ENCODE data around the gene COX5B.
"Not testable (repeated sequence)": the region's sequence is repeated elsewhere in the genome, so short reads cannot be mapped to it uniquely, and the experiment has no call there.

The COX5B gene

GRCh38 chr2:97654791-97655190 lies 8.9 kb downstream of the COX5B start:
- DNase-seq, result no peak

GRCh38 chr2:97656129-97656755 lies 10.4 kb downstream of the COX5B start:
- DNase-seq, result no peak

GRCh38 chr2:97656905-97657587 lies 11.2 kb downstream of the COX5B start:
- DNase-seq, result no peak

GRCh38 chr2:97657986-97658690 lies 12.3 kb downstream of the COX5B start:
- no peak for DNase-seq

GRCh38 chr2:97658691-97659157 lies 12.9 kb downstream of the COX5B start:
- DNase-seq, result no peak

- DNase-seq, result no peak
Observed at GRCh38 chr2:97659256-97660043, 13.6 kb downstream of the COX5B start.

GRCh38 chr2:97660044-97660774 lies 14.3 kb downstream of the COX5B start:
- no peak for DNase-seq

GRCh38 chr2:97660775-97661389 lies 15.0 kb downstream of the COX5B start:
- DNase-seq, result no peak

GRCh38 chr2:97661927-97662326 lies 16.1 kb downstream of the COX5B start:
- no peak for DNase-seq

- no peak for DNase-seq
Observed at GRCh38 chr2:97662386-97662894, 16.6 kb downstream of the COX5B start.

- peak; percentile 52 for DNase-seq
Observed at GRCh38 chr2:97662895-97663625, 17.2 kb downstream of the COX5B start.

GRCh38 chr2:97663626-97663961 lies 17.7 kb downstream of the COX5B start:
- no peak for DNase-seq

- DNase-seq, result peak; percentile 98
Observed at GRCh38 chr2:97663962-97664635, 18.2 kb downstream of the COX5B start, which contains the start of gene ACTR1B. TSS of gene ACTR1B (minus strand) at chr2:97664044. CDS start at chr2:97663890, 154 bp downstream.

- no peak for DNase-seq
Observed at GRCh38 chr2:97664636-97664970, 18.7 kb downstream of the COX5B start.

GRCh38 chr2:97669448-97669847 lies 23.6 kb downstream of the COX5B start, which contains the start of gene C2orf92:
TSS of gene C2orf92 (plus strand) at chr2:97669713. CDS start at chr2:97669789, 76 bp downstream.
- DNase-seq, result no peak

GRCh38 chr2:97670471-97670870 lies 24.6 kb downstream of the COX5B start:
- no peak for DNase-seq

GRCh38 chr2:97671526-97671925 lies 25.7 kb downstream of the COX5B start:
- no peak for DNase-seq

GRCh38 chr2:97672606-97673140 lies 26.8 kb downstream of the COX5B start:
- not testable (repeated sequence) for DNase-seq

- DNase-seq, result no peak
Observed at GRCh38 chr2:97673182-97673914, 27.5 kb downstream of the COX5B start.
